Stimulated activated effector memory CD8-positive, alpha-beta T cell treated with anti-CD3 and anti-CD28 coated beads, Interleukin-12 subunit alpha, Interleukin-12 subunit beta, amount 100 ng/mL, for 72 hours (primary cell): ENCODE data around the gene ITGA4.
A peak's percentile ranks its signal among the peaks of the same experiment; 100 is the strongest.

Source experiments
- ATAC-seq: fragments of 150-1000 bp; cut with Tn5 transposase; 2 replicates; pipeline ENCODE4 v1.10.0; 2021
- DNase-seq, 2 donors: peaks; one replicate each; pipeline ENCODE4 v3.0.0; 2021 to 2022; ENCODE audit warnings: low spot score in 2 of 2
- H3K27ac Mint-ChIP-seq: one replicate; pipeline ENCODE4 v1.8.0; 2022; ENCODE audit warnings: mild to moderate bottlenecking, mixed read lengths
- H3K36me3 Mint-ChIP-seq: one replicate; pipeline ENCODE4 v1.8.0; 2022; ENCODE audit warnings: mild to moderate bottlenecking, mixed read lengths
- H3K4me1 Mint-ChIP-seq: one replicate; pipeline ENCODE4 v1.8.0; 2022; ENCODE audit warnings: mixed read lengths
- H3K4me3 Mint-ChIP-seq: one replicate; pipeline ENCODE4 v1.8.0; 2022; ENCODE audit warnings: mild to moderate bottlenecking, mixed read lengths
- H3K9me3 Mint-ChIP-seq: one replicate; pipeline ENCODE4 v1.8.0; 2022; ENCODE audit warnings: mixed read lengths

Gene ITGA4

DNA sequence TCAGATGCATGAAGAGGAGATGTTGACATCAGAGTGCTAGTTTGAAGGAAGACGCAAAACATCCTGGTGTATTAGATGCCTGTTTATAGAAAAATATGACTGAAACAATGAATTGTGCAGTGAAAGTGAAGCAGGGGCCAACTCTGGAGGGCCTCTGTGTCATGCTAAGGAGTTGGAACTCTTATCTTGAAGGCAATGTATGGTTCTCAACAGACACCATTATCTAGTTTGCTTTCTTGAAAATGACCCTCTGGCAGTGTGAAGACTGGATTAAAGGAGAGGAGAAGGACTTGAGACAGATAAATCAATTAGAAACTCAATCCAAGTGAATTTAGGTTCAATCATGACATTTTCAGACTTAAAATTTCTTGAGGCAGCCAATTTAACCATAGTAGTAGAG, 63.1 kb downstream of the ITGA4 start:
- Mint-ChIP-seq H3K36me3 (peaks cover 92% of the 10 kb centered on the region), H3K9me3 (no peaks in the 10 kb centered on the region), H3K4me1 (peaks cover 22% of the 10 kb centered on the region), H3K4me3 (no peak overlapping the region), H3K27ac (peak overlapping the region; percentile 15)
- no peak for DNase-seq
- no peak for ATAC-seq

DNA sequence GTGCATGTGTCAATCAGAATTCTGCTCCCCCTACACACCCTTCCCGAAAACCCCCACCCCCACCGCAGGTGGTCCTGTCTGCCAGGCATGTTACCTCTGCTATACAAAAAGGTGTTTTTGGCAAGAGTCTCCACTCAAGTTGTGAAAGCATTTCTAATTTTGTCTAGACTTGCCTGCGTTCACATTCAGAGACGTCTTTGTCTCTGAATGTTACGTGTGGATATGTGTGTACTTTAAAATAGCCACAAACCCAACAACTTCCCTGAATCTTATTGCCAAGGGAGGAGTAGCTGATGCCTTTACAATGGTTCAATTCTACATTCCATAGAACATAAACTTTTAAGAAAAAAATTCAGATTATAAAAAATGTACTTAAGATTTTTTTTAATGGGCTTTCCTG, 66.6 kb downstream of the ITGA4 start:
- peaks cover 99% of the 10 kb centered on the region for H3K36me3 Mint-ChIP-seq
- no peak for ATAC-seq

GRCh38 chr2:181526014-181526413, 68.8 kb downstream of the ITGA4 start:
- H3K27ac Mint-ChIP-seq, result peak overlapping the region; percentile 80
- no peak overlapping the region for H3K4me3 Mint-ChIP-seq
- ATAC-seq (no peak), DNase-seq (no peak)
- peaks cover 100% of the 10 kb centered on the region for H3K36me3 Mint-ChIP-seq
- no peaks in the 10 kb centered on the region for H3K4me1 Mint-ChIP-seq
- no peaks in the 10 kb centered on the region for H3K9me3 Mint-ChIP-seq

More for the DNA sequence above, 66.6 kb downstream of the ITGA4 start:
- no peak for DNase-seq
- Mint-ChIP-seq H3K4me1 (no peaks in the 10 kb centered on the region), H3K27ac (no peak overlapping the region), H3K9me3 (no peaks in the 10 kb centered on the region), H3K4me3 (no peak overlapping the region)

DNA sequence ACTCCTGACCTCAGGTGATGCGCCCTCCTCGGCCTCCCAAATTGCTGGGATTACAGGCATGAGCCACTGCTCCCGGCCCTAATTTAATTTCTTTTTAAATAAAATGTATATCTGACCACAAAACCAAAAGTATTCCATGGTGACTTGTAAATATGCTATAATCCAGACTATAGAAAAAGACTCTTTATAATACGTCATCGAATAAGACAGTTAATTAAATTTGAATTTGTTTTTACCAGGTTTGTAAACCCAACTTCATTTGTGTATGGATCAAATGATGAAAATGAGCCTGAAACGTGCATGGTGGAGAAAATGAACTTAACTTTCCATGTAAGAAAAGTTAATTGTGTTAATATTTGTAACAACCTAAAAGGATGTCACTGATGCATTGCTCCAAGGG, 69.9 kb downstream of the ITGA4 start:
- peaks cover 100% of the 10 kb centered on the region for H3K36me3 Mint-ChIP-seq
- DNase-seq (no peak), ATAC-seq (no peak)
- H3K27ac Mint-ChIP-seq, result peak overlapping the region; percentile 48
- H3K4me3 Mint-ChIP-seq, result no peak overlapping the region
- no peaks in the 10 kb centered on the region for H3K9me3 Mint-ChIP-seq
- H3K4me1 Mint-ChIP-seq, result no peaks in the 10 kb centered on the region

DNA sequence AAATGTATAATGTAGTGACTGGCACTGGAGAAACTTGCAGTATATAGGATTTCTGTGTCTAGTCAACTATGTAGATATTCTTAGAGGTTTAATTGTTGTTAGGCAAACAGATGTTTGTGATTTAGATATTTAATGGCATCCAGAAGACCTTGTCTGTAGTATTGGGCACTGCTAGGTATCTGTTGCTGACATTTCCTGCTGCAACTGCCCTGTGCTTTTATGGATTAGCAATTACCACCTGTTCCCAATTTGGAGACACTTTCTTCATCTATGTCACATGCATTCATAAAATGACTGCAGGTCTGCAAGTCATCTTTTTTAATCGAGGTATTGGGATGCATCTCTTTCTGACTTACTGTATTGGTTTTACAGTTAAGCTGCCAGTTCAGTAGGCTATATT, 71.3 kb downstream of the ITGA4 start:
- H3K27ac Mint-ChIP-seq, result no peak overlapping the region
- no peaks in the 10 kb centered on the region for H3K9me3 Mint-ChIP-seq
- H3K4me3 Mint-ChIP-seq, result no peak overlapping the region
- H3K36me3 Mint-ChIP-seq, result peaks cover 100% of the 10 kb centered on the region
- no peak for ATAC-seq
- H3K4me1 Mint-ChIP-seq, result no peaks in the 10 kb centered on the region
- DNase-seq, result no peak

- DNase-seq, result no peak
- no peaks in the 10 kb centered on the region for H3K9me3 Mint-ChIP-seq
- no peaks in the 10 kb centered on the region for H3K4me1 Mint-ChIP-seq
- H3K4me3 Mint-ChIP-seq, result no peak overlapping the region
- no peak overlapping the region for H3K27ac Mint-ChIP-seq
- H3K36me3 Mint-ChIP-seq, result peaks cover 91% of the 10 kb centered on the region
- ATAC-seq, result no peak
Observed at GRCh38 chr2:181536730-181537129, 79.5 kb downstream of the ITGA4 start.

- Mint-ChIP-seq H3K36me3 (peaks cover 54% of the 10 kb centered on the region), H3K27ac (no peak overlapping the region), H3K4me3 (no peak overlapping the region), H3K9me3 (no peaks in the 10 kb centered on the region), H3K4me1 (no peaks in the 10 kb centered on the region)
- ATAC-seq (no peak), DNase-seq (no peak)
Observed at GRCh38 chr2:181540421-181540820, 83.2 kb downstream of the ITGA4 start.

GRCh38 chr2:181542170-181542569, 85.0 kb downstream of the ITGA4 start:
- DNase-seq, result no peak
- no peak for ATAC-seq
- H3K9me3 Mint-ChIP-seq, result no peaks in the 10 kb centered on the region
- H3K27ac Mint-ChIP-seq, result no peak overlapping the region
- no peaks in the 10 kb centered on the region for H3K4me1 Mint-ChIP-seq
- H3K36me3 Mint-ChIP-seq, result peaks cover 37% of the 10 kb centered on the region
- no peak overlapping the region for H3K4me3 Mint-ChIP-seq

GRCh38 chr2:181546086-181546485, 88.9 kb downstream of the ITGA4 start:
- no peaks in the 10 kb centered on the region for H3K4me1 Mint-ChIP-seq
- no peaks in the 10 kb centered on the region for H3K9me3 Mint-ChIP-seq
- DNase-seq (no peak), ATAC-seq (peak; percentile 16)
- no peak overlapping the region for H3K27ac Mint-ChIP-seq
- no peak overlapping the region for H3K4me3 Mint-ChIP-seq
- H3K36me3 Mint-ChIP-seq, result no peaks in the 10 kb centered on the region

GRCh38 chr2:181552808-181553207, 95.6 kb downstream of the ITGA4 start:
- ATAC-seq, result no peak

GRCh38 chr2:181553244-181553643, 96.1 kb downstream of the ITGA4 start:
- no peak for DNase-seq
- H3K36me3 Mint-ChIP-seq, result no peaks in the 10 kb centered on the region
- no peak overlapping the region for H3K27ac Mint-ChIP-seq
- H3K4me1 Mint-ChIP-seq, result no peaks in the 10 kb centered on the region
- no peaks in the 10 kb centered on the region for H3K9me3 Mint-ChIP-seq
- H3K4me3 Mint-ChIP-seq, result no peak overlapping the region
- ATAC-seq, result no peak

More at GRCh38 chr2:181552808-181553207, 95.6 kb downstream of the ITGA4 start:
- DNase-seq, result no peak
- Mint-ChIP-seq H3K27ac (no peak overlapping the region), H3K4me3 (no peak overlapping the region), H3K4me1 (no peaks in the 10 kb centered on the region), H3K9me3 (no peaks in the 10 kb centered on the region), H3K36me3 (no peaks in the 10 kb centered on the region)

DNA sequence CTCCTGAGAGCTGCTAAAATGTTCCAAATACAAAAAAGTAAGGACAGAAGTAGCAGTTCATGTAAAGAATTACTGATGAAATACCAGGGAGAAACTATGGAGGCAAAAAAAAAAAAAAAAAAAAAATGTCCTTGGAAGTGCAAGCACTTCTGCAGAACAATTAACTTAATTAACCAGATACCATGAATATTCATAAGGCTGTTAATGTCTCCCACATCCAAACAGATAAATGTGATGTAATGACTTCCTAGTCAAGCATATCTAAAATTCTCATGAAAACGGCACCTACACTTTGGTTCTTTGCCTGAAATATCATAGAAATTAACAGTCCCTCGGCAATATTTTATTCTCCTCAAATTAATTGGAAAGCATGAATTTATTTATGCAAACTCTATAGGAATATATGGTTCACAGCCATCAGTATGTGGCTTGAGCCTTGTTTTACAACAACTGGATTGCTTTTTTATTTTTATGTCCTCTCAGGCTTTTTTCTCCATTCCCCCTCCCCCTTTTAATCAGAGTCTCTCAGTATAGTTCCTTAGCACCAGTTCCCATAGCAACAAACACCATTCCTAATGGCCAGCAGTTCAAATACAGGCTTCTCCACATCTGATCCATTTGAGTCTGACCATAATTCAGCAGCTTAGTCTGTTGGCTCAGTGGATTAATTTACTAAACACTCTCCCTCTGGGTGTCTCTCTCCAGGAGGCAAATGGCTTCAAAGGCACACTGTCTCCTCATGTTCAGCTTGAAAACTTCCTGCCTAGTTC, 97.1 kb downstream of the ITGA4 start:
- no peak overlapping the region for H3K4me3 Mint-ChIP-seq
- H3K4me1 Mint-ChIP-seq, result no peaks in the 10 kb centered on the region
- no peaks in the 10 kb centered on the region for H3K36me3 Mint-ChIP-seq
- H3K27ac Mint-ChIP-seq, result no peak overlapping the region
- DNase-seq, result no peak
- no peak for ATAC-seq
- H3K9me3 Mint-ChIP-seq, result no peaks in the 10 kb centered on the region

DNA sequence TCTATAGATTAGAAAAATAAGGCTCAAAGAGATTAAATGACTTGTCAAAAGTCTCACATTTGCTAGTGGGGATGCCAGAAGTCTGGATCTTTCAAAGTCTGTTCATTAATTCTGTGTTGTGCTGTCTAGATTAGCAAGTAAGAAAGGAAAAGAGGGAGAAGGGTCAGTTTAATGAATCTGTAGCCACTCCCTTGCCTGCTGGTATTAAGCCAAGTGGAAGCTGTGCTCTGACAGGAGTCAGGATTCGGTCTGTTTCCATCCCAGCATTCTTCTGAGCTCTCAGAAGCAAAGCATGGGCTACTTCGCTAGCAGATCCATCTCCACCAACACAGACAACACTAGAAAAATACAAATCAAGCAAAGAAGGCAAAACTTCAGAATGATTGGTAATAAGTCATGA, 101.2 kb downstream of the ITGA4 start:
- Mint-ChIP-seq H3K27ac (no peak overlapping the region), H3K9me3 (no peaks in the 10 kb centered on the region), H3K36me3 (no peaks in the 10 kb centered on the region), H3K4me3 (no peak overlapping the region), H3K4me1 (no peaks in the 10 kb centered on the region)
- ATAC-seq, result no peak
- DNase-seq, result no peak

DNA sequence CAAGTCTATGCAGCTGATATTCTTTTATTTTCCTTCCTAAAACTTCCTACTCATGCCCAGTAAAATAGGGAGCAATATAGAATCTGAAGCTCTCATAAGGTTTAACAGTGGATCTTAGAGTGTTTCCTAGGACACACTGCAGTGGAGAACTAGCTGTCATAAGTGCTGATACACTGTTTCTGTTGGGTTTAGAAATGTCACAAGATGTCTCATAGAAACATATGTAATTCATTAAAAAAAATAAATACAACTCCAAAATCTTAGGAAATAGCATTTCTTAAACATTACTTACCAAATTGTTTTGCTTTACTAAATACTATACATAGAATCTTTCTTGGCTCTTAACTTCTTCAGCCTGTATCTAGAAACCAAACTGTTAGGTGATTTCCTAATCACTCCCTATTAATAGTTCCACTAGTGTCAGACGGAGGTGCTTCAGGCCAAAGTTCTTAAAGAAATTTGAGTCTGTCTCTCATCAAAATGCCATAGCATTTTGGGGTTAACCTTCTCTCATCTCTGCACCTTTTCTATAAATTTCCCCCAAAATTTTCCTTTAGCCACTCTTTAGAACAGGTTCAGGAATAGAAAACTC, 106.0 kb downstream of the ITGA4 start:
- H3K4me1 Mint-ChIP-seq, result no peaks in the 10 kb centered on the region
- no peaks in the 10 kb centered on the region for H3K36me3 Mint-ChIP-seq
- H3K27ac Mint-ChIP-seq, result no peak overlapping the region
- DNase-seq (no peak), ATAC-seq (no peak)
- H3K4me3 Mint-ChIP-seq, result no peak overlapping the region
- H3K9me3 Mint-ChIP-seq, result no peaks in the 10 kb centered on the region

GRCh38 chr2:181566334-181567032, 109.3 kb downstream of the ITGA4 start:
- Mint-ChIP-seq H3K4me1 (no peaks in the 10 kb centered on the region), H3K4me3 (no peak overlapping the region), H3K36me3 (no peaks in the 10 kb centered on the region), H3K27ac (no peak overlapping the region), H3K9me3 (no peaks in the 10 kb centered on the region)
- DNase-seq, result no peak
- ATAC-seq, result no peak

DNA sequence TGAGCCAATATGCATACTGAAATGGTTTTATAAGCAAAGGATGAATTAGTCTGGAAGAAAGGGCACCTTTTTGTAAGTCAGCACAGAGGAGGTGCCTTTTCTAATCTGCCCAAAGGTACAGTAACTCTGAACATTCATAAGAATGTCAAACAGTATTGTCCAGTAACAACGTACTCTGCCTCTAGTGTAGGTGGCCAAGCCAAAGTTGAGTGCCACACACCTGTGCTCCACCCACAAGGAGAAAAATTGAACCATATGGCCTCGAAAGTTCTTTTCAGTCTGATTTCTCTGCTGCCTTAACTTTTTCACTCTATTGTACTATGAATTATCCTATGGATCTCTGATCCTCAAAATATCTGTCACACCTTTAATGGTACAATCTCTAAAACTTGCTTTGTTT, 112.9 kb downstream of the ITGA4 start:
- Mint-ChIP-seq H3K9me3 (no peaks in the 10 kb centered on the region), H3K4me1 (no peaks in the 10 kb centered on the region), H3K36me3 (no peaks in the 10 kb centered on the region), H3K4me3 (no peak overlapping the region), H3K27ac (no peak overlapping the region)
- DNase-seq (no peak), ATAC-seq (no peak)
